Breast epithelium (tissue), 3 donors: ENCODE results near the gene MYLK.

Experiments used
- CTCF ChIP-seq, 3 donors: fragments of 450-650 bp; IDR thresholded peaks; one replicate each; pipeline ENCODE4 v1.5.1; 2016 to 2017; ENCODE audit warnings: antibody characterized with exemption in 3 of 3, mild to moderate bottlenecking in 3 of 3, moderate library complexity in 3 of 3
- POLR2A ChIP-seq: fragments of 450-650 bp; IDR thresholded peaks from one replicate; pipeline ENCODE4 v1.6.1; 2016; ENCODE audit warnings: antibody characterized with exemption, mild to moderate bottlenecking, moderate library complexity
- POLR2AphosphoS5 ChIP-seq, 3 donors: sonication (generic); formaldehyde crosslinking; IDR thresholded peaks; one replicate each; pipeline ENCODE4 v1.6.1; 2017; ENCODE audit warnings: antibody characterized with exemption in 3 of 3

GRCh38 chr3:123883701-123884202 is 380 bp downstream of the MYLK start:
- TF ChIP-seq CTCF (IDR thresholded peaks at IDR 0.05), result no peak
- no peak for TF ChIP-seq POLR2A
- TF ChIP-seq POLR2AphosphoS5 (IDR thresholded peaks at IDR 0.05), result no peak
